Measurements from ENCODE around the gene ZG16B.

GRCh38 chr16:2790631-2791030 is 39.5 kb upstream of the ZG16B start:
- TF ChIP-seq POLR2A (IDR thresholded peaks at IDR 0.05; ENCODE audit: low read depth, low read length) (no peak), POLR2AphosphoS5 (IDR thresholded peaks at IDR 0.05; ENCODE audit: low read depth, low read length) (no peak), POU2F2 (IDR thresholded peaks at IDR 0.05; ENCODE audit: low read depth, low read length) (no peak), TAF1 (IDR thresholded peaks at IDR 0.05; ENCODE audit: low read depth, low read length) (no peak), SPI1 (IDR thresholded peaks at IDR 0.05; ENCODE audit: low read depth, low read length) (no peak)

All from GM12891 (cell line).